ENCODE results near the gene SYNE4.

SYNE4 gene

DNA sequence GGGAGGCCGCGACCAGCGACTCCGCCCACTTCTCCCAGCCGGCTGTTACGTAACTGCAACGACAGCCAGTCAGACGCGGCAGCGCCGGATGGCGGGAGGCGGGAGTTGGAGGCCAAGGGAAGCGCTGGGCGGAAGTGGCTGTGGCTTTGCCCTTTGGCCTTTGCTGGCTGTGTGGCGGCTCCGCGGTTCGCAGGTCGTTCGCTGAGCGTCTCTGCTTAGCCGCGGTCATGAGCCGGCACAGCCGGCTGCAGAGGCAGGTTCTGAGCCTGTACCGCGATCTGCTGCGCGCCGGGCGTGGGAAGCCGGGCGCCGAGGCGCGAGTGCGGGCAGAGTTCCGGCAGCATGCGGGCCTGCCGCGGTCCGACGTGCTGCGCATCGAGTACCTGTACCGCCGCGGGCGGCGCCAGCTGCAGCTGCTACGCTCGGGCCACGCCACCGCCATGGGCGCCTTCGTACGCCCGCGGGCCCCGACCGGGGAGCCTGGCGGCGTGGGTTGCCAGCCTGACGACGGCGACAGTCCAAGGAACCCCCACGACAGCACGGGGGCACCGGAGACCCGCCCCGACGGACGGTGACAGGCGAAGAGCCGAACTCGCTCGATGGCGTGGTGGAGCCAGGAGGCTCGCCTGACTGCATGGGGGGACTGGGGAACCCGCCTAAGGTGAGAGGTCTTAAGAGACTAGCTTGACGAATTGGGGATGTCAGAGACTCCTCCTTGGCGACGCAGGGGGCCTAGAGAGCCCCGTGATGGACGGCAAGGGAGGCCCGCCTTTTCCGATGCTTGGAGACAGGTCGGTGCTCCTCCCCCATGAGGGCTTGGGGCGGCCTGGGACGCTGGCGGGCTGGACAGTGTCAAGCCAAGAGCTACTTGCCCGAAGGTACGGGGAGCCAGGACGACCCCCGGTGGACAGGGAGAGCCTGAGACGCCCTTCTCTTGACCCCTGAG is 13.3 kb downstream of the SYNE4 start, which contains the start of gene SDHAF1 (continued):
- TF ChIP-seq ZNF354C (tag by site-specific recombination; IDR thresholded peaks at IDR 0.05; ENCODE audit: borderline replicate concordance, low read depth), result no peak
- no peak for TF ChIP-seq PRDM1 (tag by site-specific recombination; IDR thresholded peaks at IDR 0.05)
- no peak for TF ChIP-seq ZNF350 (tag by site-specific recombination; IDR thresholded peaks at IDR 0.05)
- TF ChIP-seq ZNF146 (tag by site-specific recombination; IDR thresholded peaks at IDR 0.05), result peak; percentile 39
- peak; percentile 76 for TF ChIP-seq ZNF843 (tag by site-specific recombination; IDR thresholded peaks at IDR 0.05)
- no peak for TF ChIP-seq ZNF248 (tag by site-specific recombination; IDR thresholded peaks at IDR 0.05)
- no peak for TF ChIP-seq ZNF174 (tag by site-specific recombination; IDR thresholded peaks at IDR 0.05)
- TF ChIP-seq ZFP69B (tag by site-specific recombination; IDR thresholded peaks at IDR 0.05), result no peak
- TF ChIP-seq ZFP41 (tag by site-specific recombination; IDR thresholded peaks at IDR 0.05; ENCODE audit: borderline replicate concordance), result no peak
- TF ChIP-seq ZNF624 (tag by site-specific recombination; IDR thresholded peaks at IDR 0.05), result no peak
- TF ChIP-seq ZNF266 (tag by site-specific recombination; IDR thresholded peaks at IDR 0.05; ENCODE audit: low read depth), result no peak
- TF ChIP-seq, protein P1, sequence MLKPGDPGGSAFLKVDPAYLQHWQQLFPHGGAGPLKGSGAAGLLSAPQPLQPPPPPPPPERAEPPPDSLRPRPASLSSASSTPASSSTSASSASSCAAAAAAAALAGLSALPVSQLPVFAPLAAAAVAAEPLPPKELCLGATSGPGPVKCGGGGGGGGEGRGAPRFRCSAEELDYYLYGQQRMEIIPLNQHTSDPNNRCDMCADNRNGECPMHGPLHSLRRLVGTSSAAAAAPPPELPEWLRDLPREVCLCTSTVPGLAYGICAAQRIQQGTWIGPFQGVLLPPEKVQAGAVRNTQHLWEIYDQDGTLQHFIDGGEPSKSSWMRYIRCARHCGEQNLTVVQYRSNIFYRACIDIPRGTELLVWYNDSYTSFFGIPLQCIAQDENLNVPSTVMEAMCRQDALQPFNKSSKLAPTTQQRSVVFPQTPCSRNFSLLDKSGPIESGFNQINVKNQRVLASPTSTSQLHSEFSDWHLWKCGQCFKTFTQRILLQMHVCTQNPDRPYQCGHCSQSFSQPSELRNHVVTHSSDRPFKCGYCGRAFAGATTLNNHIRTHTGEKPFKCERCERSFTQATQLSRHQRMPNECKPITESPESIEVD (tag by site-specific recombination; IDR thresholded peaks at IDR 0.05), result no peak
- no peak for TF ChIP-seq SALL2 (tag by site-specific recombination; IDR thresholded peaks at IDR 0.05; ENCODE audit: borderline replicate concordance)
- peak; percentile 97 for TF ChIP-seq ZBTB8A (tag by site-specific recombination; IDR thresholded peaks at IDR 0.05)
- TF ChIP-seq MEIS1 (CRISPR knock-in tag; IDR thresholded peaks at IDR 0.05; ENCODE audit: borderline replicate concordance), result no peak
- peak; percentile 69 for TF ChIP-seq ZNF324 (tag by site-specific recombination; IDR thresholded peaks at IDR 0.05)
- no peak; the same call in 1 of the 2 replicates for TF ChIP-seq ZNF768 (tag by site-specific recombination; IDR thresholded peaks at IDR 0.05)
- TF ChIP-seq ZNF140 (tag by site-specific recombination; IDR thresholded peaks at IDR 0.05), result no peak
- TF ChIP-seq, protein P2, sequence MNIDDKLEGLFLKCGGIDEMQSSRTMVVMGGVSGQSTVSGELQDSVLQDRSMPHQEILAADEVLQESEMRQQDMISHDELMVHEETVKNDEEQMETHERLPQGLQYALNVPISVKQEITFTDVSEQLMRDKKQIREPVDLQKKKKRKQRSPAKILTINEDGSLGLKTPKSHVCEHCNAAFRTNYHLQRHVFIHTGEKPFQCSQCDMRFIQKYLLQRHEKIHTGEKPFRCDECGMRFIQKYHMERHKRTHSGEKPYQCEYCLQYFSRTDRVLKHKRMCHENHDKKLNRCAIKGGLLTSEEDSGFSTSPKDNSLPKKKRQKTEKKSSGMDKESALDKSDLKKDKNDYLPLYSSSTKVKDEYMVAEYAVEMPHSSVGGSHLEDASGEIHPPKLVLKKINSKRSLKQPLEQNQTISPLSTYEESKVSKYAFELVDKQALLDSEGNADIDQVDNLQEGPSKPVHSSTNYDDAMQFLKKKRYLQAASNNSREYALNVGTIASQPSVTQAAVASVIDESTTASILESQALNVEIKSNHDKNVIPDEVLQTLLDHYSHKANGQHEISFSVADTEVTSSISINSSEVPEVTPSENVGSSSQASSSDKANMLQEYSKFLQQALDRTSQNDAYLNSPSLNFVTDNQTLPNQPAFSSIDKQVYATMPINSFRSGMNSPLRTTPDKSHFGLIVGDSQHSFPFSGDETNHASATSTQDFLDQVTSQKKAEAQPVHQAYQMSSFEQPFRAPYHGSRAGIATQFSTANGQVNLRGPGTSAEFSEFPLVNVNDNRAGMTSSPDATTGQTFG (tag by site-specific recombination; IDR thresholded peaks at IDR 0.05; ENCODE audit: borderline replicate concordance), result no peak
- no peak for TF ChIP-seq ZNF416 (tag by site-specific recombination; IDR thresholded peaks at IDR 0.05)
- TF ChIP-seq, protein P3, sequence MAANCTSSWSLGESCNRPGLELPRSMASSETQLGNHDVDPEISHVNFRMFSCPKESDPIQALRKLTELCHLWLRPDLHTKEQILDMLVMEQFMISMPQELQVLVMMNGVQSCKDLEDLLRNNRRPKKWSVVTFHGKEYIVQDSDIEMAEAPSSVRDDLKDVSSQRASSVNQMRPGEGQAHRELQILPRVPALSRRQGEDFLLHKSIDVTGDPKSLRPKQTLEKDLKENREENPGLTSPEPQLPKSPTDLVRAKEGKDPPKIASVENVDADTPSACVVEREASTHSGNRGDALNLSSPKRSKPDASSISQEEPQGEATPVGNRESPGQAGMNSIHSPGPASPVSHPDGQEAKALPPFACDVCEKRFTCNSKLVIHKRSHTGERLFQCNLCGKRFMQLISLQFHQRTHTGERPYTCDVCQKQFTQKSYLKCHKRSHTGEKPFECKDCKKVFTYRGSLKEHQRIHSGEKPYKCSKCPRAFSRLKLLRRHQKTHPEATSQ (tag by site-specific recombination; IDR thresholded peaks at IDR 0.05), result peak; percentile 97
- peak; percentile 87 for TF ChIP-seq YY2 (tag by site-specific recombination; IDR thresholded peaks at IDR 0.05)
- no peak for TF ChIP-seq ZNF48 (tag by site-specific recombination; IDR thresholded peaks at IDR 0.05)
- TF ChIP-seq TCF7L2 (IDR thresholded peaks at IDR 0.05; ENCODE audit: borderline replicate concordance, low read depth, low read length), result no peak
- TF ChIP-seq WT1 (tag by site-specific recombination; IDR thresholded peaks at IDR 0.05), result no peak; the same call in none of the 2 replicates
- TF ChIP-seq, protein P4, sequence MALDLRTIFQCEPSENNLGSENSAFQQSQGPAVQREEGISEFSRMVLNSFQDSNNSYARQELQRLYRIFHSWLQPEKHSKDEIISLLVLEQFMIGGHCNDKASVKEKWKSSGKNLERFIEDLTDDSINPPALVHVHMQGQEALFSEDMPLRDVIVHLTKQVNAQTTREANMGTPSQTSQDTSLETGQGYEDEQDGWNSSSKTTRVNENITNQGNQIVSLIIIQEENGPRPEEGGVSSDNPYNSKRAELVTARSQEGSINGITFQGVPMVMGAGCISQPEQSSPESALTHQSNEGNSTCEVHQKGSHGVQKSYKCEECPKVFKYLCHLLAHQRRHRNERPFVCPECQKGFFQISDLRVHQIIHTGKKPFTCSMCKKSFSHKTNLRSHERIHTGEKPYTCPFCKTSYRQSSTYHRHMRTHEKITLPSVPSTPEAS (tag by site-specific recombination; IDR thresholded peaks at IDR 0.05), result 0 out of 2 replicates have a peak, but pooled peaks have one; percentile 36
- TF ChIP-seq ZNF701 (tag by site-specific recombination; IDR thresholded peaks at IDR 0.05), result no peak
- TF ChIP-seq, protein P5, sequence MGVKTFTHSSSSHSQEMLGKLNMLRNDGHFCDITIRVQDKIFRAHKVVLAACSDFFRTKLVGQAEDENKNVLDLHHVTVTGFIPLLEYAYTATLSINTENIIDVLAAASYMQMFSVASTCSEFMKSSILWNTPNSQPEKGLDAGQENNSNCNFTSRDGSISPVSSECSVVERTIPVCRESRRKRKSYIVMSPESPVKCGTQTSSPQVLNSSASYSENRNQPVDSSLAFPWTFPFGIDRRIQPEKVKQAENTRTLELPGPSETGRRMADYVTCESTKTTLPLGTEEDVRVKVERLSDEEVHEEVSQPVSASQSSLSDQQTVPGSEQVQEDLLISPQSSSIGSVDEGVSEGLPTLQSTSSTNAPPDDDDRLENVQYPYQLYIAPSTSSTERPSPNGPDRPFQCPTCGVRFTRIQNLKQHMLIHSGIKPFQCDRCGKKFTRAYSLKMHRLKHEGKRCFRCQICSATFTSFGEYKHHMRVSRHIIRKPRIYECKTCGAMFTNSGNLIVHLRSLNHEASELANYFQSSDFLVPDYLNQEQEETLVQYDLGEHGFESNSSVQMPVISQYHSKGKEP (tag by site-specific recombination; IDR thresholded peaks at IDR 0.05), result peak; percentile 78
- TF ChIP-seq ZNF404 (tag by site-specific recombination; IDR thresholded peaks at IDR 0.05), result no peak
- peak; percentile 95 for TF ChIP-seq ZNF600 (tag by site-specific recombination; IDR thresholded peaks at IDR 0.05)
- TF ChIP-seq ZNF2 (tag by site-specific recombination; IDR thresholded peaks at IDR 0.05), result peak; percentile 79; the same call in 1 of the 2 replicates
- peak; percentile 74; the same call in 1 of the 2 replicates for TF ChIP-seq ZNF610 (tag by site-specific recombination; IDR thresholded peaks at IDR 0.05; ENCODE audit: borderline replicate concordance)

Measured in HEK293 (cell line).